GM12874 (cell line): ENCODE data around the gene TAAR8.

ENCODE experiments used
- CTCF ChIP-seq: IDR thresholded peaks from 2 replicates; pipeline ENCODE4 v1.5.1; 2011; ENCODE audit warnings: low read depth, mild to moderate bottlenecking, control low read depth, low read length, moderate library complexity; ENCODE audit not compliant: insufficient read depth

Gene TAAR8

DNA sequence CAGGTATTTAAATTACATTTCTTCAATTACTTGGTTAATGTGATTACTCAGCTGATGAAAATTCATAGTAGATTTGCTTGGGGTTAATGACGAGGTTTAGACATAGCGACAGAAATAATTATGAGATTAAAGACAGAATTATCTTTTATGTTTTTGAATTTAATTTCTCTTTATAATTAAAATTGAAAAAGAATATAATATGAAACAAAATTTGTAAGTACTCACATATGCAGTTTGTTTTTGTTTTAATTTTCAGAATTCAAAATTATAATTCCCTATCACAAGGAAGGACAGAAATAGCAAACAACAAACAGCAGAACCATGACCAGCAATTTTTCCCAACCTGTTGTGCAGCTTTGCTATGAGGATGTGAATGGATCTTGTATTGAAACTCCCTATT, at the start of gene TAAR8:
Gene TAAR8 (plus strand): TSS at position 301 of the 400 bp plus-strand sequence. CDS start 21 bp downstream, at position 322.
- TF ChIP-seq CTCF = no peak

DNA sequence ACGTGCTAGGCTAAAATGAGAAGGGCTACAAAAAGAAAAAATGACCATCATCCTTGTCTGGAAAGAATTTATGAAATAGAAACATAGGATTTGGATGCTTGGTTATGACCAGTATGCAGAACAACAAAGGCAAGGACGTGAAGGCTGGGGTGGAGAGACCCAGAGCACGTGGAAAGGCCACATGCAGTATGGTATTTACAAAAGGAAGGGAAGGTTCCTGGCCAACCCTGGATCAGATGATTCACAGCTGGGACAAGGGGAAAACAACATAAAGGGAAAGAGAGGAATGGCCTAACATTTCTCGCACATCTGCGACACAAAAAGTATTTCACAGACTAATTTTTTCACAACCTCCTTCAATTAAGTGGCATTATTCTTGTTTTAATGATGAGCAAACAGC, 47.7 kb upstream of the TAAR8 start:
- TF ChIP-seq CTCF = no peak

GRCh38 chr6:132505158-132505557, 47.3 kb upstream of the TAAR8 start:
- no peak for TF ChIP-seq CTCF

- TF ChIP-seq CTCF = no peak
Observed at GRCh38 chr6:132506461-132506860, 46.0 kb upstream of the TAAR8 start.

DNA sequence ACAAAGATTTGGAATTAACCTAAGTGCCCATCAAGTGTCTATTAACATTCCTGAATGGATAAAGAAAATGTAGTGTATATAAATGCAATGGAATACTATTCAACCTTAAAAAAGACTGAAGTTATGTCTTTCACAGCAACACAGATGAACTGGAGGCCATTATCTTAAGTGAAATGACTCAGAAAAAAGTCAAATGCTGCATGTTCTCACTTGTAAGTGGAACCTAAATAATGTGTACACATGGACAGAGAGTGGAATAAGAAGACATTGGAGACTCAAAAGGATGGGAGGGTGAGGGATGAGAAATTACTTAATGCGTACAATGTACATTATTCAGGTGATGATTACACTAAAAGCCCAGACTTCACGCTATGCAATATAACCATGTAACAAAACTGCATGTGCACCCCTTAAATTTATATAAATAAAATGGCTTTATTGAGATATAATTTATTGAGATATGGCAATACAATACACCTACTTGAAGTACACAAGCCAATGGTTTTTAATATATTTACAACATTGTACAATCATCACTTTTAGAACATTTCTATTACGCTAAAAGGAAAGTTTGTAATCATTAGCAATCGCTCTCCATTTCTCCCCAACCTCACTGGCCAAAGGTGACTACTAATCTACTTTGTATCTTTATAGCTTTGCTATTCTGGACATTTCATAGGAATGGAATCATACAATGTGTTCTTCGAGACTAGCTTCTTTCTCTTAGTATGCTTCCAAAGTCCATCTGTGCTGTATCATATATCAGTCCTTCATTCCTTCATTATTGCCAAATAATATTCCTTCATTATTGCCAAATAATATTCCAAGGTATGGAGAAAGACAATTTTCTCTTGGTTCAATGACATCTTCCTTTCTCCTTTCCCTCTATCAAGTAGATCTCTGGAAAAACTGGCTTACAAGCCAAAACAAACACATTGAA, 45.3 kb upstream of the TAAR8 start:
- TF ChIP-seq CTCF = no peak

DNA sequence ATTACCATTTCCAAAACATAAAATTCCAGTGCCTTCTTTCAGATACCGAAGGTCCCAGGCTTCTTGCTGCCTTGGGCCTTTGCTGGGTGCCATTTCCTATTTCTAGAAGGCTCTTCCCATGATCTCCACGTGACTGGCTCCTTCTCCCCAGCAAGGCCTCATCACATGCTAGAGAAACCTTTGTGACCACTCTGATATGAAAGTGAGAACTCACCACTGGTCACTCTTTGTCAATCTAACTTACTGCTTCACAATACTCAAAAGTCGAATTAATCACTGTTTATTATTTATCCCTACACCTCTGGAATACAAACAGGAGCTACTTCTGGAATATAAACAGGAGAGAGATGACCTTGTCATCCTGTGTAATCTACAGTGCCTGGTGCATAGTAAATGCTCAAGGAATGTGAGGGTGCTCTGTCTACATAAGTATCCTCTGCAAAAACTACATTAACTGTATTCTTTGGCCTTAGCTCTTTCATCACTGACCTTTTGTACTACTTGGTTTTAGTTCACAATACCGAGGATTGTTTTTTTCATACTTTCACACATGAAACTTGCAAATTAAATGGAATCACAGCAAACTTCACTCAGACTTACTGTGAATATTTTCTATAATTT, 41.2 kb upstream of the TAAR8 start:
- TF ChIP-seq CTCF = no peak

DNA sequence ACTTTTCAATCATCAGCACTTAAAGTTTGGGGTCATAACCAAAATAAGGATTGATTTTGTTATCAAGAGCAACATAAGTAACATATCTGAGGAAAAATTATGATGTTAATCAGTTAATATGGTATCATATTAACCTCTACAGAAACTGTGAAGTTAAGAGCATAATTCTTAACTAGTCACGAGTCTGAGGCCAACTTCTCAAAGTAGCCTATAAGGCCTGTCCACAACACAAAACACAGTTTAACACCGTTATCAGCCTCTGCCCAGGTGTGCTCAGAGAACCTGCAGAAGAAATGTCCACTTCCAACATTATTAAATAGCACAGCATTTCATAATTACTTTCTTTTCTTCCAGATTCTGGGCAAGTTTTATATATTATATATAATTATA, 40.6 kb upstream of the TAAR8 start:
- no peak for TF ChIP-seq CTCF
